ENCODE data around the gene ZNF785.
A peak's percentile ranks its signal among the peaks of the same experiment; 100 is the strongest.
"Not testable (repeated sequence)": the region's sequence is repeated elsewhere in the genome, so short reads cannot be mapped to it uniquely, and the experiment has no call there.

ZNF785 gene

GRCh38 chr16:30601966-30602365 lies 16.5 kb upstream of the ZNF785 start:
- no peak for DNase-seq

- DNase-seq, result no peak
Observed at GRCh38 chr16:30600929-30601328, 15.4 kb upstream of the ZNF785 start.

- DNase-seq, result no peak
Observed at GRCh38 chr16:30600215-30600614, 14.7 kb upstream of the ZNF785 start.

GRCh38 chr16:30592871-30593270 lies 7.4 kb upstream of the ZNF785 start:
- no peak for DNase-seq

- not testable (repeated sequence) for DNase-seq
Observed at GRCh38 chr16:30590869-30591268, 5.4 kb upstream of the ZNF785 start.

- not testable (repeated sequence) for DNase-seq
Observed at GRCh38 chr16:30589582-30589981, 4.1 kb upstream of the ZNF785 start.

GRCh38 chr16:30588651-30589050 lies 3.2 kb upstream of the ZNF785 start:
- DNase-seq, result no peak

- DNase-seq, result no peak
Observed at GRCh38 chr16:30585022-30585399, 486 bp downstream of the ZNF785 start.

GRCh38 chr16:30582611-30583340 lies 2.7 kb downstream of the ZNF785 start:
- no peak for DNase-seq

- no peak for DNase-seq
Observed at GRCh38 chr16:30581457-30581856, 4.0 kb downstream of the ZNF785 start.

GRCh38 chr16:30574678-30575077 lies 10.8 kb downstream of the ZNF785 start:
- no peak for DNase-seq

- DNase-seq, result peak; percentile 83
Observed at GRCh38 chr16:30571445-30572322, 13.8 kb downstream of the ZNF785 start, which contains the start of gene ZNF688. ZNF688 (minus strand) TSS chr16:30571714; CDS start chr16:30571629, 85 bp downstream.

- DNase-seq, result no peak
Observed at GRCh38 chr16:30570636-30571444, 14.7 kb downstream of the ZNF785 start.

GRCh38 chr16:30569746-30570635 lies 15.5 kb downstream of the ZNF785 start:
- DNase-seq, result no peak

- DNase-seq, result no peak
Observed at GRCh38 chr16:30569281-30569680, 16.2 kb downstream of the ZNF785 start.

- DNase-seq, result no peak
Observed at GRCh38 chr16:30567991-30568638, 17.4 kb downstream of the ZNF785 start.

GRCh38 chr16:30567160-30567990 lies 18.1 kb downstream of the ZNF785 start:
- no peak for DNase-seq

- no peak for DNase-seq
Observed at GRCh38 chr16:30566531-30566930, 19.0 kb downstream of the ZNF785 start.

GRCh38 chr16:30565984-30566383 lies 19.5 kb downstream of the ZNF785 start:
- no peak for DNase-seq

- no peak for DNase-seq
Observed at GRCh38 chr16:30565526-30565925, 20.0 kb downstream of the ZNF785 start.

- DNase-seq, result no peak
Observed at GRCh38 chr16:30562021-30562420, 23.5 kb downstream of the ZNF785 start.
